Measurements from ENCODE around the gene PBX3.

Gene PBX3

GRCh38 chr9:125886365-125886764, 139.2 kb downstream of the PBX3 start:
- Histone ChIP-seq H3K4me3 (ENCODE audit: low read depth, low read length) (no peak overlapping the region), H2AFZ (ENCODE audit: low read length, unreplicated experiment) (no peak overlapping the region), H3K27me3 (ENCODE audit: insufficient read depth, low read length) (no peaks in the 10 kb centered on the region), H3K36me3 (ENCODE audit: insufficient read depth, low read length) (no peaks in the 10 kb centered on the region), H3K79me2 (ENCODE audit: control insufficient read depth, insufficient read depth, low read length, unreplicated experiment) (peaks cover 38% of the 10 kb centered on the region), H3K27ac (ENCODE audit: low read depth, low read length) (no peak overlapping the region), H3K4me1 (ENCODE audit: control insufficient read depth, insufficient read depth, low read length, unreplicated experiment) (peaks cover 16% of the 10 kb centered on the region)

GRCh38 chr9:125887172-125887571, 140.0 kb downstream of the PBX3 start:
- Histone ChIP-seq H3K36me3 (ENCODE audit: insufficient read depth, low read length) (no peaks in the 10 kb centered on the region), H3K4me3 (ENCODE audit: low read depth, low read length) (no peak overlapping the region), H3K27me3 (ENCODE audit: insufficient read depth, low read length) (no peaks in the 10 kb centered on the region), H3K27ac (ENCODE audit: low read depth, low read length) (no peak overlapping the region), H2AFZ (ENCODE audit: low read length, unreplicated experiment) (no peak overlapping the region), H3K4me1 (ENCODE audit: control insufficient read depth, insufficient read depth, low read length, unreplicated experiment) (peaks cover 16% of the 10 kb centered on the region), H3K79me2 (ENCODE audit: control insufficient read depth, insufficient read depth, low read length, unreplicated experiment) (peaks cover 38% of the 10 kb centered on the region)

- Histone ChIP-seq H3K79me2 (ENCODE audit: control insufficient read depth, insufficient read depth, low read length, unreplicated experiment) (peaks cover 44% of the 10 kb centered on the region), H3K27ac (ENCODE audit: low read depth, low read length) (no peak overlapping the region), H3K4me1 (ENCODE audit: control insufficient read depth, insufficient read depth, low read length, unreplicated experiment) (peaks cover 16% of the 10 kb centered on the region), H3K36me3 (ENCODE audit: insufficient read depth, low read length) (no peaks in the 10 kb centered on the region), H3K4me3 (ENCODE audit: low read depth, low read length) (no peak overlapping the region), H3K27me3 (ENCODE audit: insufficient read depth, low read length) (no peaks in the 10 kb centered on the region), H2AFZ (ENCODE audit: low read length, unreplicated experiment) (no peak overlapping the region)
These were observed 141.0 kb downstream of the PBX3 start for GRCh38 chr9:125888211-125888610.

- H2AFZ ChIP-seq (ENCODE audit: low read length, unreplicated experiment): no peak overlapping the region
- H3K4me3 ChIP-seq (ENCODE audit: low read depth, low read length): peak overlapping the region; percentile 83
- H3K27me3 ChIP-seq (ENCODE audit: insufficient read depth, low read length): no peaks in the 10 kb centered on the region
- H3K27ac ChIP-seq (ENCODE audit: low read depth, low read length): no peak overlapping the region
- no peaks in the 10 kb centered on the region for H3K36me3 ChIP-seq (ENCODE audit: insufficient read depth, low read length)
- H3K4me1 ChIP-seq (ENCODE audit: control insufficient read depth, insufficient read depth, low read length, unreplicated experiment): peaks cover 16% of the 10 kb centered on the region
- peaks cover 50% of the 10 kb centered on the region for H3K79me2 ChIP-seq (ENCODE audit: control insufficient read depth, insufficient read depth, low read length, unreplicated experiment)
These were observed 141.9 kb downstream of the PBX3 start for GRCh38 chr9:125889112-125889475.

GRCh38 chr9:125889476-125890419, 142.6 kb downstream of the PBX3 start:
- H3K79me2 ChIP-seq (ENCODE audit: control insufficient read depth, insufficient read depth, low read length, unreplicated experiment): peaks cover 50% of the 10 kb centered on the region
- H3K27me3 ChIP-seq (ENCODE audit: insufficient read depth, low read length): no peaks in the 10 kb centered on the region
- H3K4me3 ChIP-seq (ENCODE audit: low read depth, low read length): peak overlapping the region; percentile 83
- H2AFZ ChIP-seq (ENCODE audit: low read length, unreplicated experiment): peak overlapping the region; percentile 99
- no peak overlapping the region for H3K27ac ChIP-seq (ENCODE audit: low read depth, low read length)
- peaks cover 16% of the 10 kb centered on the region for H3K4me1 ChIP-seq (ENCODE audit: control insufficient read depth, insufficient read depth, low read length, unreplicated experiment)
- no peaks in the 10 kb centered on the region for H3K36me3 ChIP-seq (ENCODE audit: insufficient read depth, low read length)

GRCh38 chr9:125890826-125891225, 143.7 kb downstream of the PBX3 start:
- H2AFZ ChIP-seq (ENCODE audit: low read length, unreplicated experiment): no peak overlapping the region
- H3K79me2 ChIP-seq (ENCODE audit: control insufficient read depth, insufficient read depth, low read length, unreplicated experiment): peaks cover 46% of the 10 kb centered on the region
- peaks cover 16% of the 10 kb centered on the region for H3K4me1 ChIP-seq (ENCODE audit: control insufficient read depth, insufficient read depth, low read length, unreplicated experiment)
- no peak overlapping the region for H3K27ac ChIP-seq (ENCODE audit: low read depth, low read length)
- no peaks in the 10 kb centered on the region for H3K36me3 ChIP-seq (ENCODE audit: insufficient read depth, low read length)
- no peaks in the 10 kb centered on the region for H3K27me3 ChIP-seq (ENCODE audit: insufficient read depth, low read length)
- H3K4me3 ChIP-seq (ENCODE audit: low read depth, low read length): no peak overlapping the region

GRCh38 chr9:125893277-125893676, 146.1 kb downstream of the PBX3 start:
- Histone ChIP-seq H3K27me3 (ENCODE audit: insufficient read depth, low read length) (no peaks in the 10 kb centered on the region), H3K36me3 (ENCODE audit: insufficient read depth, low read length) (no peaks in the 10 kb centered on the region), H3K4me1 (ENCODE audit: control insufficient read depth, insufficient read depth, low read length, unreplicated experiment) (peaks cover 11% of the 10 kb centered on the region), H3K79me2 (ENCODE audit: control insufficient read depth, insufficient read depth, low read length, unreplicated experiment) (peaks cover 33% of the 10 kb centered on the region), H3K4me3 (ENCODE audit: low read depth, low read length) (no peak overlapping the region), H3K27ac (ENCODE audit: low read depth, low read length) (no peak overlapping the region), H2AFZ (ENCODE audit: low read length, unreplicated experiment) (no peak overlapping the region)

GRCh38 chr9:125894566-125894965, 147.4 kb downstream of the PBX3 start:
- Histone ChIP-seq H3K36me3 (ENCODE audit: insufficient read depth, low read length) (no peaks in the 10 kb centered on the region), H3K27ac (ENCODE audit: low read depth, low read length) (no peak overlapping the region), H3K4me1 (ENCODE audit: control insufficient read depth, insufficient read depth, low read length, unreplicated experiment) (peaks cover 5% of the 10 kb centered on the region), H3K4me3 (ENCODE audit: low read depth, low read length) (no peak overlapping the region), H3K27me3 (ENCODE audit: insufficient read depth, low read length) (no peaks in the 10 kb centered on the region), H2AFZ (ENCODE audit: low read length, unreplicated experiment) (no peak overlapping the region), H3K79me2 (ENCODE audit: control insufficient read depth, insufficient read depth, low read length, unreplicated experiment) (peaks cover 22% of the 10 kb centered on the region)

GRCh38 chr9:125896404-125896803, 149.2 kb downstream of the PBX3 start:
- Histone ChIP-seq H3K27ac (ENCODE audit: low read depth, low read length) (no peak overlapping the region), H3K27me3 (ENCODE audit: insufficient read depth, low read length) (no peaks in the 10 kb centered on the region), H3K4me1 (ENCODE audit: control insufficient read depth, insufficient read depth, low read length, unreplicated experiment) (peaks cover under 1% of the 10 kb centered on the region), H3K36me3 (ENCODE audit: insufficient read depth, low read length) (no peaks in the 10 kb centered on the region), H2AFZ (ENCODE audit: low read length, unreplicated experiment) (no peak overlapping the region), H3K4me3 (ENCODE audit: low read depth, low read length) (no peak overlapping the region), H3K79me2 (ENCODE audit: control insufficient read depth, insufficient read depth, low read length, unreplicated experiment) (peaks cover 18% of the 10 kb centered on the region)

- Histone ChIP-seq H3K27me3 (ENCODE audit: insufficient read depth, low read length) (no peaks in the 10 kb centered on the region), H3K4me1 (ENCODE audit: control insufficient read depth, insufficient read depth, low read length, unreplicated experiment) (peaks cover 6% of the 10 kb centered on the region), H2AFZ (ENCODE audit: low read length, unreplicated experiment) (no peak overlapping the region), H3K79me2 (ENCODE audit: control insufficient read depth, insufficient read depth, low read length, unreplicated experiment) (peaks cover 23% of the 10 kb centered on the region), H3K4me3 (ENCODE audit: low read depth, low read length) (no peak overlapping the region), H3K27ac (ENCODE audit: low read depth, low read length) (no peak overlapping the region), H3K36me3 (ENCODE audit: insufficient read depth, low read length) (no peaks in the 10 kb centered on the region)
These were observed 149.8 kb downstream of the PBX3 start for GRCh38 chr9:125896964-125897363.

GRCh38 chr9:125897481-125897880, 150.3 kb downstream of the PBX3 start:
- Histone ChIP-seq H2AFZ (ENCODE audit: low read length, unreplicated experiment) (no peak overlapping the region), H3K79me2 (ENCODE audit: control insufficient read depth, insufficient read depth, low read length, unreplicated experiment) (peaks cover 21% of the 10 kb centered on the region), H3K36me3 (ENCODE audit: insufficient read depth, low read length) (no peaks in the 10 kb centered on the region), H3K27me3 (ENCODE audit: insufficient read depth, low read length) (no peaks in the 10 kb centered on the region), H3K4me1 (ENCODE audit: control insufficient read depth, insufficient read depth, low read length, unreplicated experiment) (peaks cover 11% of the 10 kb centered on the region), H3K27ac (ENCODE audit: low read depth, low read length) (no peak overlapping the region), H3K4me3 (ENCODE audit: low read depth, low read length) (no peak overlapping the region)
